Ovary (tissue), 9 donors: Measurements from ENCODE around the gene SPATA22. TPM values are rescaled to one million over a fixed set of nuclear protein-coding genes. Genes with fewer than 3 reads are reported as not detected.

Experiments
- DNase-seq, 5 donors: peaks; one replicate each; pipeline ENCODE4 v3.0.0-alpha.2; 2019 to 2020
- H3K27ac ChIP-seq, 2 donors: fragments of 200-600 bp; one replicate each; pipeline versions ENCODE4 v1.5.1 to v1.8.0; 2019 to 2022
- H3K27me3 ChIP-seq: fragments of 200-600 bp; one replicate; pipeline ENCODE4 v1.8.0; 2022
- H3K36me3 ChIP-seq: fragments of 200-600 bp; sonication (generic); one replicate; pipeline ENCODE4 v1.5.1; 2019
- H3K4me1 ChIP-seq: one replicate; pipeline ENCODE4 v1.8.1; 2013; ENCODE audit warnings: mild to moderate bottlenecking, moderate library complexity; ENCODE audit not compliant: insufficient read depth
- H3K4me3 ChIP-seq: fragments of 200-600 bp; sonication (generic); one replicate; pipeline ENCODE4 v1.5.1; 2017
- H3K9me3 ChIP-seq, 2 donors: fragments of 200-600 bp in 1 of 2; sonication (generic) in 1 of 2; one replicate each; pipeline versions ENCODE4 v1.5.1 to v1.8.1; 2013 to 2019; ENCODE audit warnings: mild to moderate bottlenecking in 1 of 2, moderate library complexity in 1 of 2
- EP300 ChIP-seq: sonication (generic); formaldehyde crosslinking; IDR thresholded peaks from one replicate; pipeline ENCODE4 v1.6.1; 2017; ENCODE audit warnings: antibody characterized with exemption
- POLR2A ChIP-seq: fragments of 450-650 bp; IDR thresholded peaks from one replicate; pipeline ENCODE4 v1.6.1; 2017; ENCODE audit warnings: antibody characterized with exemption, mild to moderate bottlenecking, moderate library complexity
- WGBS, 3 donors: extraction: QIAGEN DNeasy Blood & Tissue Kit in 1 of 3; methylation state at CpG; one replicate each; pipeline versions ENCODE4 v1.1.5 to v1.1.7; 2013 to 2017; 5-methylcytosine and 5-hydroxymethylcytosine counted together
- intact Hi-C, 4 donors: fragments of 100-400 bp; cut with DNase I; formaldehyde crosslinking; loops; one replicate each; pipeline versions ENCODE4 v1.11.0 to v1.15.1; 2022 to 2023
- polyA plus RNA-seq, 2 donors: library from polyadenylated mRNA; stranded (reverse); fragments of 200-250 nt in 1 of 2; fragments of 350-450 nt in 1 of 2; fragmentation: Illumina TruSeq in 1 of 2; extraction: RNeasy Lipid Tissue Mini Kit (QIAGEN cat#74804) in 1 of 2; gene quantifications; one replicate each; pipeline ENCODE4 v1.2.3, GENCODE V29; 2013 to 2014
- total RNA-seq, 7 donors: library from RNA; depleted of rRNA in 2 of 7; stranded (reverse); fragments of >200 nt in 2 of 7; fragmentation: NEBNext Ultra II Directional in 3 of 7; extraction: Animal tissue kit (Norgen Biotek cat#: 25700) in 3 of 7; gene quantifications; one replicate each; pipeline versions ENCODE4 v1.1.0 to v1.2.4, GENCODE V29; 2016 to 2023
- TF ChIP-seq, protein P1 (sequence below), 3 donors: fragments of 450-650 bp in 2 of 3; fragments of 200-600 bp in 1 of 3; IDR thresholded peaks; one replicate each; pipeline versions ENCODE4 v1.5.1 to v1.8.0; 2016 to 2022; ENCODE audit warnings: antibody characterized with exemption in 3 of 3, mild to moderate bottlenecking in 1 of 3
- donor health status: DM: no; HTN: no; CAD: no; lungs with moderate emphysema.
- donor health status: DM: no; HTN: no; CAD: no.
- donor health status: Bipolar disorder and iron deficiency.
- donor health status: DM: yes; HTN: yes; CAD: no.
- donor health status: DM: no; HTN: no; CAD: no.
- donor health status: DM: yes; HTN: yes; CAD: no.

The SPATA22 gene
- total and polyA plus RNA-seq, 9 donors: 0.30 to 0.89 (median 0.40) TPM; not detected in 6

DNA sequence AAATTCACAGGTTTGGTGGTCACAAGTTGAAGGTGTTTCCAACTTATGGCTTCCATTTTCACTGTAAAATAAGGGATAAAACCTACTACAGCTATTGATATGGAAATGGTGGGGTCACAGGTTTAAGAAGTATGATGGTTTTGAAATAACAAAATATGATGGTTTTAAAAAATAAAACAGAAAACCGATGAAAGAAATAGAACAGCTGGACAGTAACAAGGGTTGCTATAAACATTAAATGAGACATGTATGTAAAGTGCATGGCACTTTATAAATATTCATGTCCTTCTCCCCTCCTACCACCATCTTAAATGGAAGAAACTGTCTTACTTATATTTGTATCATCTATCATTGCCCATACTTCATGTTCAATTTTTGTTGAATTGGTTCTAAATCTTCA is 35.5 kb upstream of the SPATA22 start:
- TF ChIP-seq POLR2A (no peak), EP300 (no peak)
- TF ChIP-seq, protein P1, sequence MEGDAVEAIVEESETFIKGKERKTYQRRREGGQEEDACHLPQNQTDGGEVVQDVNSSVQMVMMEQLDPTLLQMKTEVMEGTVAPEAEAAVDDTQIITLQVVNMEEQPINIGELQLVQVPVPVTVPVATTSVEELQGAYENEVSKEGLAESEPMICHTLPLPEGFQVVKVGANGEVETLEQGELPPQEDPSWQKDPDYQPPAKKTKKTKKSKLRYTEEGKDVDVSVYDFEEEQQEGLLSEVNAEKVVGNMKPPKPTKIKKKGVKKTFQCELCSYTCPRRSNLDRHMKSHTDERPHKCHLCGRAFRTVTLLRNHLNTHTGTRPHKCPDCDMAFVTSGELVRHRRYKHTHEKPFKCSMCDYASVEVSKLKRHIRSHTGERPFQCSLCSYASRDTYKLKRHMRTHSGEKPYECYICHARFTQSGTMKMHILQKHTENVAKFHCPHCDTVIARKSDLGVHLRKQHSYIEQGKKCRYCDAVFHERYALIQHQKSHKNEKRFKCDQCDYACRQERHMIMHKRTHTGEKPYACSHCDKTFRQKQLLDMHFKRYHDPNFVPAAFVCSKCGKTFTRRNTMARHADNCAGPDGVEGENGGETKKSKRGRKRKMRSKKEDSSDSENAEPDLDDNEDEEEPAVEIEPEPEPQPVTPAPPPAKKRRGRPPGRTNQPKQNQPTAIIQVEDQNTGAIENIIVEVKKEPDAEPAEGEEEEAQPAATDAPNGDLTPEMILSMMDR (IDR thresholded peaks at IDR 0.05): no peak
- 6 to 28% (median 9%) methylated on average over 1 of the region's 1 CpG for WGBS, 3 donors
- H3K9me3 ChIP-seq: no peaks in the 10 kb centered on the region
- H3K27ac ChIP-seq: no peak overlapping the region
- DNase-seq: no peak
- H3K27me3 ChIP-seq: no peaks in the 10 kb centered on the region
- no peak overlapping the region for H3K4me3 ChIP-seq
- no peaks in the 10 kb centered on the region for H3K36me3 ChIP-seq
- intact Hi-C loops: no loop called here
- H3K4me1 ChIP-seq: no peaks in the 10 kb centered on the region

DNA sequence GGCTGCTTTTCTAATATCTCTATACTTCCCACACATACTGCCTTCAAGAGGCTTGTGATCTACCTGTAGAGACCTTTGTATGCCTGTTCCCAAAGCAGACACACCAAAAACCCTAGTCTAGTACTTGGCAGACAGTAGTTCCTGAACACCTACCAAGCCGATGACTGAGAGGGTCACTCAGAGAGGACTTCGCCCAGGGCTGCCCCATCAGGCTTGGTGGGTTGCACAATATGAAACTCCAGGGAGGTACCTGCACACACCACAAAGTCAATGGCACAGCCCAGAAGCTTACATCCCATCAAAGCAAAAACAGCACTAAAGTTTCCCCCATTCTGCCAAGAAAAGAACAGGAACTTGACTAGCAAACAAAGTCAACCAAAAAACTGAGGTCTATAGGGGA is 34.4 kb upstream of the SPATA22 start:
- intact Hi-C loops: no loop called here
- Histone ChIP-seq H3K9me3 (no peaks in the 10 kb centered on the region), H3K27ac (no peak overlapping the region), H3K36me3 (no peaks in the 10 kb centered on the region), H3K4me1 (no peaks in the 10 kb centered on the region), H3K27me3 (no peaks in the 10 kb centered on the region), H3K4me3 (no peak overlapping the region)
- DNase-seq: no peak
- TF ChIP-seq POLR2A: no peak
- WGBS, 3 donors: 88 to 98% (median 91%) methylated on average over 2 of the region's 2 CpGs

DNA sequence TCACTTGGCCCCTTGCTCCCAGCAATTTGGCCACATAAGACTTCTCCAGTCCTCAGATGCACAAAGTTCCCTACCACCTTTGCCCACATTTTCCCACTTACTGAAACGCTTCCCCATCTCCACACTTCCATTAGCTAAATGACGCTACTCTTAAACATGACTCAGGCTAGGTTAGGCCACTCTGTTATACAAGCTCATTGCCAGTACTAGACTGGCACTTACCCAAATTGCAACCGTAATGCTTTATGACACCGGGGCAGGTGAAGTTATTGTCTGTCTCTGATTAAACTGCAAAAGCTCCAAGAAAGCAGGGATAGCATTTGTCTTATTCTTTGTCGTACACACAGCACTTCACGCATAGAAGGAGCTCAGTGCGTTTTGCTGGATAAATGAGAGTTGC is 33.4 kb upstream of the SPATA22 start:
- Histone ChIP-seq H3K4me1 (no peaks in the 10 kb centered on the region), H3K27ac (no peak overlapping the region), H3K9me3 (no peaks in the 10 kb centered on the region), H3K36me3 (no peaks in the 10 kb centered on the region), H3K4me3 (no peak overlapping the region), H3K27me3 (no peaks in the 10 kb centered on the region)
- intact Hi-C loops: no loop called here
- 91 to 94% (median 94%) methylated on average over 7 of the region's 7 CpGs for WGBS, 3 donors
- TF ChIP-seq EP300 (no peak), POLR2A (no peak)
- TF ChIP-seq, protein P1 (IDR thresholded peaks at IDR 0.05): no peak
- DNase-seq: no peak

DNA sequence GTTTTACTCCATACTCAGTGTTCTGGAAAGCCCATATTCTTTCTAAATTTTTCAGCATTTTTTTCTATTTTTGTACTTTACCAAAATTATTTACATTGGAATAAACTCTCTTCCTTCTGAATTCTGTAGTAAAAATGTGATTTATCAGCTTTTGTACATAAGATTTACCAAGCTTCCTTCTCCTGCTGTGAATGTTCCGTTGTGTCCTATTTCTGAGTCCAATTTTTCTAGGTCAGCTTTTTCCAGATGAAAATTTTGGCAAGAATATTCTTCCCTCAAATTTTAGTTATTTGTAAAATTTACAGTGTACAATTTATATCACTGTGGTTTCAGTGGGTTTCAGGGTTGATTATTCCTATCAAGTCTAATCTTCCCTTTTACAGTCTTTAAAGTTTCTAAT is 31.7 kb upstream of the SPATA22 start:
- Histone ChIP-seq H3K36me3 (no peaks in the 10 kb centered on the region), H3K27ac (no peak overlapping the region), H3K4me3 (no peak overlapping the region), H3K9me3 (no peaks in the 10 kb centered on the region), H3K4me1 (no peaks in the 10 kb centered on the region), H3K27me3 (no peaks in the 10 kb centered on the region)
- intact Hi-C loops: no loop called here
- WGBS, 3 donors: 12 to 24% (median 17%) methylated on average over 1 of the region's 1 CpG
- no peak for TF ChIP-seq EP300
- TF ChIP-seq POLR2A: no peak
- TF ChIP-seq, protein P1 (IDR thresholded peaks at IDR 0.05): no peak
- no peak for DNase-seq

DNA sequence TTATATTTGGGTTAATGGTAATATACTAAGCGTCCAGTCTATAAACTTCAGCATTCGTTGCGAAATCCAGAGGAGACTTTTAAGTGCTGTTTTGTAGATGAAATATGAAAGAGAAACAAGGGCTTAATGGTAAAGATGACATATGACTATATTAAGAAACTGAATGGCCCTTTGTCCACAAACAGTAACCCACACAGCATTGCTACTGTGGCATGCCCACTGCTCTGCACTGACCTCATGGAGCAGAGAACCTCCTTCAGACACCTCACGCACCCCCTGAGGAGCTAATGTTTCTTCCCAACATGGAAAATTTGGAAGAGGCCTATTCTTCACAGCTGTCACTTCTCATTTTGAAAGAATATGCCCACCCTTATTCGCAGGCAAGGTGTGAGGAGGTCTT is 30.8 kb upstream of the SPATA22 start:
- Histone ChIP-seq H3K9me3 (no peaks in the 10 kb centered on the region), H3K27me3 (no peaks in the 10 kb centered on the region), H3K36me3 (no peaks in the 10 kb centered on the region), H3K27ac (no peak overlapping the region), H3K4me1 (no peaks in the 10 kb centered on the region), H3K4me3 (no peak overlapping the region)
- TF ChIP-seq, protein P1 (IDR thresholded peaks at IDR 0.05): no peak
- no peak for TF ChIP-seq POLR2A
- no peak for TF ChIP-seq EP300
- 71 to 87% (median 73%) methylated on average over 4 to 5 of the region's 5 CpGs for WGBS, 3 donors
- intact Hi-C loops: no loop called here
- DNase-seq: no peak
